SK-N-SH (cell line): ENCODE results near the gene AKAP9.

Source experiments
- CHD2 ChIP-seq: fragments of 150-350 bp; IDR thresholded peaks from 2 replicates; pipeline ENCODE4 v1.6.1; 2018; ENCODE audit warnings: low read length; ENCODE audit not compliant: partially characterized antibody
- FOXM1 ChIP-seq: IDR thresholded peaks from 2 replicates; pipeline ENCODE4 v1.4.0; 2012; ENCODE audit warnings: low read depth, mild to moderate bottlenecking
- JUND ChIP-seq: IDR thresholded peaks from 2 replicates; pipeline ENCODE4 v1.4.0; 2012
- MXI1 ChIP-seq: IDR thresholded peaks from 2 replicates; pipeline ENCODE4 v1.6.1; 2012; ENCODE audit warnings: mild to moderate bottlenecking, low read depth, low read length, improper control_type of control experiment
- NRF1 ChIP-seq: IDR thresholded peaks from 2 replicates; pipeline ENCODE4 v1.6.1; 2012; ENCODE audit warnings: low read depth, mild to moderate bottlenecking, low read length
- POLR2AphosphoS5 ChIP-seq: IDR thresholded peaks from 2 replicates; pipeline ENCODE4 v1.6.1; 2012; ENCODE audit warnings: low read depth, low read length
- TEAD4 ChIP-seq: IDR thresholded peaks from 2 replicates; pipeline ENCODE4 v1.4.0; 2012; ENCODE audit warnings: mild to moderate bottlenecking, borderline replicate concordance; ENCODE audit not compliant: insufficient read depth
- TF ChIP-seq, protein P1 (sequence below): IDR thresholded peaks from 2 replicates; pipeline ENCODE4; 2012
- TF ChIP-seq, protein P2 (sequence below): fragments of 200-600 bp; sonication (generic); IDR thresholded peaks from 2 replicates; pipeline ENCODE4 v1.6.1; 2017; ENCODE audit warnings: antibody characterized with exemption, mild to moderate bottlenecking, moderate library complexity
- TF ChIP-seq, protein P3 (sequence below): IDR thresholded peaks from 2 replicates; pipeline ENCODE4 v1.4.0; 2012; ENCODE audit warnings: low read depth
- TF ChIP-seq, protein P4 (sequence below): IDR thresholded peaks from 2 replicates; pipeline ENCODE4 v1.6.1; 2012; ENCODE audit warnings: mild to moderate bottlenecking, low read depth, low read length, moderate library complexity

DNA sequence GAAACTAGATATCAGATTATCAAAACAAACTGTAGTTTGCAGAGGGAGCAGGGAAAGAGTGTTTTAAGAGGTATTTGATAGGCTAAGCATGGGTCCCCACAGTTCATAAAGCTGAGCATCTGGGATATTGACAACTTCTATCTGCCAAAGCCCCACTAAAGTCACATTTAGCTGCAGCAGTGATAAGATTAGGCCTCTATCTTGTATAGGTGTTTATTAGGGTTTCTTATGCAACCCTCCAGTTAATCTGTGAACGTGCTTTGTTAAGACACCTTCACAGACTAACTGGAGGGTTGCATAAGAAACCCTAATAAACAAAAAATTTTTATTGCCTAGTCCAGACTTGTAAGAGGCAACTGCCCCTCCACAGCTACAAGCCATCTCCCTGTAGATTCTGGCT, 115.6 kb downstream of the AKAP9 start:
- TF ChIP-seq, protein P1, sequence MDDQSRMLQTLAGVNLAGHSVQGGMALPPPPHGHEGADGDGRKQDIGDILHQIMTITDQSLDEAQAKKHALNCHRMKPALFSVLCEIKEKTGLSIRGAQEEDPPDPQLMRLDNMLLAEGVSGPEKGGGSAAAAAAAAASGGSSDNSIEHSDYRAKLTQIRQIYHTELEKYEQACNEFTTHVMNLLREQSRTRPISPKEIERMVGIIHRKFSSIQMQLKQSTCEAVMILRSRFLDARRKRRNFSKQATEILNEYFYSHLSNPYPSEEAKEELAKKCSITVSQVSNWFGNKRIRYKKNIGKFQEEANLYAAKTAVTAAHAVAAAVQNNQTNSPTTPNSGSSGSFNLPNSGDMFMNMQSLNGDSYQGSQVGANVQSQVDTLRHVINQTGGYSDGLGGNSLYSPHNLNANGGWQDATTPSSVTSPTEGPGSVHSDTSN: no peak
- TF ChIP-seq POLR2AphosphoS5 (no peak), TEAD4 (no peak), NRF1 (no peak), MXI1 (no peak), JUND (no peak), FOXM1 (no peak), CHD2 (no peak)
- TF ChIP-seq, protein P2, sequence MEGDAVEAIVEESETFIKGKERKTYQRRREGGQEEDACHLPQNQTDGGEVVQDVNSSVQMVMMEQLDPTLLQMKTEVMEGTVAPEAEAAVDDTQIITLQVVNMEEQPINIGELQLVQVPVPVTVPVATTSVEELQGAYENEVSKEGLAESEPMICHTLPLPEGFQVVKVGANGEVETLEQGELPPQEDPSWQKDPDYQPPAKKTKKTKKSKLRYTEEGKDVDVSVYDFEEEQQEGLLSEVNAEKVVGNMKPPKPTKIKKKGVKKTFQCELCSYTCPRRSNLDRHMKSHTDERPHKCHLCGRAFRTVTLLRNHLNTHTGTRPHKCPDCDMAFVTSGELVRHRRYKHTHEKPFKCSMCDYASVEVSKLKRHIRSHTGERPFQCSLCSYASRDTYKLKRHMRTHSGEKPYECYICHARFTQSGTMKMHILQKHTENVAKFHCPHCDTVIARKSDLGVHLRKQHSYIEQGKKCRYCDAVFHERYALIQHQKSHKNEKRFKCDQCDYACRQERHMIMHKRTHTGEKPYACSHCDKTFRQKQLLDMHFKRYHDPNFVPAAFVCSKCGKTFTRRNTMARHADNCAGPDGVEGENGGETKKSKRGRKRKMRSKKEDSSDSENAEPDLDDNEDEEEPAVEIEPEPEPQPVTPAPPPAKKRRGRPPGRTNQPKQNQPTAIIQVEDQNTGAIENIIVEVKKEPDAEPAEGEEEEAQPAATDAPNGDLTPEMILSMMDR: no peak
- TF ChIP-seq, protein P3, sequence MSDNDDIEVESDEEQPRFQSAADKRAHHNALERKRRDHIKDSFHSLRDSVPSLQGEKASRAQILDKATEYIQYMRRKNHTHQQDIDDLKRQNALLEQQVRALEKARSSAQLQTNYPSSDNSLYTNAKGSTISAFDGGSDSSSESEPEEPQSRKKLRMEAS: no peak
- TF ChIP-seq, protein P4, sequence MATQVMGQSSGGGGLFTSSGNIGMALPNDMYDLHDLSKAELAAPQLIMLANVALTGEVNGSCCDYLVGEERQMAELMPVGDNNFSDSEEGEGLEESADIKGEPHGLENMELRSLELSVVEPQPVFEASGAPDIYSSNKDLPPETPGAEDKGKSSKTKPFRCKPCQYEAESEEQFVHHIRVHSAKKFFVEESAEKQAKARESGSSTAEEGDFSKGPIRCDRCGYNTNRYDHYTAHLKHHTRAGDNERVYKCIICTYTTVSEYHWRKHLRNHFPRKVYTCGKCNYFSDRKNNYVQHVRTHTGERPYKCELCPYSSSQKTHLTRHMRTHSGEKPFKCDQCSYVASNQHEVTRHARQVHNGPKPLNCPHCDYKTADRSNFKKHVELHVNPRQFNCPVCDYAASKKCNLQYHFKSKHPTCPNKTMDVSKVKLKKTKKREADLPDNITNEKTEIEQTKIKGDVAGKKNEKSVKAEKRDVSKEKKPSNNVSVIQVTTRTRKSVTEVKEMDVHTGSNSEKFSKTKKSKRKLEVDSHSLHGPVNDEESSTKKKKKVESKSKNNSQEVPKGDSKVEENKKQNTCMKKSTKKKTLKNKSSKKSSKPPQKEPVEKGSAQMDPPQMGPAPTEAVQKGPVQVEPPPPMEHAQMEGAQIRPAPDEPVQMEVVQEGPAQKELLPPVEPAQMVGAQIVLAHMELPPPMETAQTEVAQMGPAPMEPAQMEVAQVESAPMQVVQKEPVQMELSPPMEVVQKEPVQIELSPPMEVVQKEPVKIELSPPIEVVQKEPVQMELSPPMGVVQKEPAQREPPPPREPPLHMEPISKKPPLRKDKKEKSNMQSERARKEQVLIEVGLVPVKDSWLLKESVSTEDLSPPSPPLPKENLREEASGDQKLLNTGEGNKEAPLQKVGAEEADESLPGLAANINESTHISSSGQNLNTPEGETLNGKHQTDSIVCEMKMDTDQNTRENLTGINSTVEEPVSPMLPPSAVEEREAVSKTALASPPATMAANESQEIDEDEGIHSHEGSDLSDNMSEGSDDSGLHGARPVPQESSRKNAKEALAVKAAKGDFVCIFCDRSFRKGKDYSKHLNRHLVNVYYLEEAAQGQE: no peak
